ENCODE data around the gene PPP2R5C. TPM values are rescaled to one million over a fixed set of nuclear protein-coding genes. Genes with fewer than 3 reads are reported as not detected.
A peak's percentile ranks its signal among the peaks of the same experiment; 100 is the strongest.

The PPP2R5C gene
- total RNA-seq, 1 donor from 2014 or later: 134 TPM

DNA sequence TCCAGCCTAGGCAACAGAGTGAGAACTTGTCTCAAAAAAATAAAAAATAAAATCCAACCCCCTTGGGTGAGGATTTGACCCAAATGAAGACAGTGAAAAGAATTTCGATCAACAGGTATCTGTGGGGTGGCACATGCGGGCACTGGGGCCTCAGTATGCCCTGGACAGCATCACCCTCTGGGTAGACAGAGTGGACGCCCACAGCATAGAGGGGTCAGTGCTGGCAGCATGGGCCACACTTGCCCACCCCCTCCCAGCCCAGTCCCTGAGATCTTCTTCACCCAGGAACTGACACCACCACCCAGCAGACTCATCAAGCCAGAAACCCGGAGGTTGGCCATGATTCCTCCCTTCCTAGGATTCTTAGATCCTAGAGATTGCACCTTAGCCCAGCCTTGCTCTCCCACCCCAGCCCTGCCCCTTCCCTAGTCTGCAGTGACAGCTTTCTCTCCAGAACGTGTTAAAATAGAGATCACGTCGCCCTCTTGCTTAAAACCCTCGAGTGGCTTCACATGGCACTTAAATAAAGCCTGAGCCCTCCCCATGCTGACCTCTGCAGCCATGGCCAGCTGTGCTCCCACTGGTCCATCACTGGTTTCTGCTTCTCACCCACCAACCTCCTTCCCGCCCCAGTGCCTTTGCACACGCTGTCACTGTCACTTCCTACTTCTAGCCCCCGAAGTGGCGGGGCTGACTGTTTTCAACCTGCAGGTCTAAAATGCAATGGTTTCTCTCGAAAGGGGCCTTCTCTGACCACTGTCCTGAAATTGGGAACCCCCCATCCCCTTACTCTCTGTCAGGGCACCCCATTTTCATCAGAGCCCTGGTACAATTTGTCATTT lies 176.6 kb downstream of the PPP2R5C start:
- peaks cover 37% of the 10 kb centered on the region for H3K27me3 Mint-ChIP-seq (ENCODE audit: low read depth)
- H3K4me1 Mint-ChIP-seq: no peaks in the 10 kb centered on the region
- H3K9me3 Mint-ChIP-seq: no peaks in the 10 kb centered on the region
- H3K4me3 Mint-ChIP-seq: no peak overlapping the region
- TF ChIP-seq CTCF (conservative IDR thresholded peaks at IDR 0.05): no peak
- H3K36me3 Mint-ChIP-seq (ENCODE audit: low read depth): no peaks in the 10 kb centered on the region
- DNase-seq (ENCODE audit: low read depth, low spot score): no peak
- no peak overlapping the region for H3K27ac Mint-ChIP-seq (ENCODE audit: unreplicated experiment)

DNA sequence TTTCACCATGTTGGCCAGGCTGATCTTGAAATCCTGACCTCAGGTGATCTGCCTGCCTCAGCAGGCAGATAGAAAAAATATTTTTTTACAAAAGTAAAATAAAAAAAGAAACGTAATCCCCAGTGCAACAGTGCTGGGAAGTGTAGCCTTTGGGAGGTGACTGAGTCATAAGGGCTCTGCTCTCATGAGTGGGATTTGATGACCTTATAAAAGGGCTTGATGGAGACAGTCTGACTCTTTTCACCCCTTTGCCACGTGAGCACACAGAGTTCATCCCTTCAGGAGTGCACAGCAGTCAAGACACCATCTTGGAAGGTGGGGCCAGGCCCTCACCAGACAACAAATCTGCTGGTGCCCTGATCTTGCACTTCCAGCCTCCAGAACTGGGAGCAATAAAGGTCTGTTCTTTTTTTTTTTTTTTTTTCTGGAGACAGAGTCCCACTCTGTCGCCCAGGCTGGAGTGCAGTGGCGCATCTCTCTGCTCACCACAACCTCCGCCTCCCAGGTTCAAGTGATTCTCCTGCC lies 178.2 kb downstream of the PPP2R5C start:
- no peak for TF ChIP-seq CTCF (conservative IDR thresholded peaks at IDR 0.05)
- Mint-ChIP-seq H3K36me3 (ENCODE audit: low read depth) (no peaks in the 10 kb centered on the region), H3K27me3 (ENCODE audit: low read depth) (peaks cover 52% of the 10 kb centered on the region), H3K27ac (ENCODE audit: unreplicated experiment) (no peak overlapping the region), H3K9me3 (no peaks in the 10 kb centered on the region), H3K4me3 (no peak overlapping the region), H3K4me1 (no peaks in the 10 kb centered on the region)
- no peak for DNase-seq (ENCODE audit: low read depth, low spot score)

DNA sequence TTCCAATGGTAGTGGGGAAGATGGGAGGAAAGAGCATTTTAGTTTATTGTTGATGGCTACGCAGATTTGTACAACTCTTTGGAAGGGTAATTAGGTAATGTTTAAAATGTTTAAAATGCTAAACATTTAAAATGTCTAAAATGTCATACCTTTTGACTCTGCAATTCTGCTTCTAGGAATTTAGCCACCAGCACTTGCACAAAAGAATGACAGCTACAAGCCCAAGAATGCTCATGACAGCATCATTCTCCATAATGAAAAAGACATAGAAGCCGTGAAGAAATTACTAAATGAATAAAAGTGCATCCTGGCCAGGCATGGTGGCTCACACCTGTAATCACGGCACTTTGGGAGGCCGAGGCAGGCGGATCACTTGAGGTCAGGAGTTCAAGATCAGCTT lies 182.9 kb downstream of the PPP2R5C start:
- TF ChIP-seq CTCF (conservative IDR thresholded peaks at IDR 0.05): no peak
- peaks cover 19% of the 10 kb centered on the region for H3K4me1 Mint-ChIP-seq
- no peaks in the 10 kb centered on the region for H3K9me3 Mint-ChIP-seq
- H3K27ac Mint-ChIP-seq (ENCODE audit: unreplicated experiment): no peak overlapping the region
- H3K27me3 Mint-ChIP-seq (ENCODE audit: low read depth): peaks cover 63% of the 10 kb centered on the region
- H3K4me3 Mint-ChIP-seq: peak overlapping the region; percentile 38
- DNase-seq (ENCODE audit: low read depth, low spot score): no peak
- H3K36me3 Mint-ChIP-seq (ENCODE audit: low read depth): no peaks in the 10 kb centered on the region

- no peaks in the 10 kb centered on the region for H3K36me3 Mint-ChIP-seq (ENCODE audit: low read depth)
These were observed 183.7 kb downstream of the PPP2R5C start for GRCh38 chr14:101945171-101945570.

DNA sequence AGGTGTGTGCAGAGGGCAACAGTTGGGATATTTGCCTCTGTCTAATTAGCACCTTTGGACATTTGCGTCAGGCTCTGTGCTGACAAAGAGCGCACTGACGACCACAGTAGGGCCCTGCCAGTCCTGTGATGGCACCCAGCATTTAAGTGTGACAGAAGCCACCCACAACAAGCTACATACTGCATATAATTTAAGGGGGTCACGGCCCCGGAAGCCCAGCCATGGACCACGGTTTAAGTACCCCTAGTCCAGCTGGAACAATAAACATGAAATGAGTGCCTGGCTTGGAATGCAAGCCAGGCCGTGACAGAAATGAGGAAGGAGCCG lies 186.0 kb downstream of the PPP2R5C start:
- H3K9me3 Mint-ChIP-seq: no peaks in the 10 kb centered on the region
- TF ChIP-seq CTCF (conservative IDR thresholded peaks at IDR 0.05): no peak
- H3K36me3 Mint-ChIP-seq (ENCODE audit: low read depth): no peaks in the 10 kb centered on the region
- no peak for DNase-seq (ENCODE audit: low read depth, low spot score)
- peaks cover 20% of the 10 kb centered on the region for H3K4me1 Mint-ChIP-seq
- H3K27me3 Mint-ChIP-seq (ENCODE audit: low read depth): peaks cover 45% of the 10 kb centered on the region
- peak overlapping the region; percentile 99 for H3K27ac Mint-ChIP-seq (ENCODE audit: unreplicated experiment)
- H3K4me3 Mint-ChIP-seq: peak overlapping the region; percentile 99

More at GRCh38 chr14:101945171-101945570, 183.7 kb downstream of the PPP2R5C start:
- Mint-ChIP-seq H3K27me3 (ENCODE audit: low read depth) (peaks cover 61% of the 10 kb centered on the region), H3K4me3 (peak overlapping the region; percentile 56), H3K4me1 (peaks cover 20% of the 10 kb centered on the region), H3K9me3 (no peaks in the 10 kb centered on the region), H3K27ac (ENCODE audit: unreplicated experiment) (no peak overlapping the region)
- no peak for TF ChIP-seq CTCF (conservative IDR thresholded peaks at IDR 0.05)
- no peak for DNase-seq (ENCODE audit: low read depth, low spot score)

Measured in neural crest cell (in vitro differentiated cells).